BLaER1 treated with 17β-estradiol and CSF1 and Interleukin-3, amounts not matched to agents 10 nM and 100 nM (cell line): ENCODE results near the gene BICDL2.

Experiments used
- H3K27ac ChIP-seq, 11 experiments: shearing (Covaris generic); formaldehyde crosslinking; 2 replicates each; pipeline ENCODE4 v1.8.1; 2022
- H3K27me3 ChIP-seq, 11 experiments: shearing (Covaris generic); formaldehyde crosslinking; 2 replicates each; pipeline ENCODE4 v1.8.1; 2022
- H3K36me3 ChIP-seq, 11 experiments: shearing (Covaris generic); formaldehyde crosslinking; 2 replicates each; pipeline ENCODE4 v1.8.1; 2022
- H3K4me1 ChIP-seq, 10 experiments: shearing (Covaris generic); formaldehyde crosslinking; 2 replicates each; pipeline ENCODE4 v1.8.1; 2022
- H3K4me2 ChIP-seq, 11 experiments: shearing (Covaris generic); formaldehyde crosslinking; 2 replicates each; pipeline ENCODE4 v1.8.1; 2022
- H3K4me3 ChIP-seq, 10 experiments: shearing (Covaris generic); formaldehyde crosslinking; 2 replicates each; pipeline ENCODE4 v1.8.1; 2022
- H3K9ac ChIP-seq, 11 experiments: shearing (Covaris generic); formaldehyde crosslinking; 2 replicates each; pipeline ENCODE4 v1.8.1; 2022
- H3K9me3 ChIP-seq, 11 experiments: shearing (Covaris generic); formaldehyde crosslinking; replicated peaks in 1 of 11; 2 replicates each; pipeline ENCODE4 v1.8.1; 2022
- H4K20me1 ChIP-seq, 11 experiments: shearing (Covaris generic); formaldehyde crosslinking; 2 replicates each; pipeline ENCODE4 v1.8.1; 2022
- Cebpa-rat ChIP-seq, 11 experiments: shearing (Covaris generic); IDR thresholded peaks; 2 replicates each; pipeline ENCODE4 v1.8.1; 2022

The BICDL2 gene

DNA sequence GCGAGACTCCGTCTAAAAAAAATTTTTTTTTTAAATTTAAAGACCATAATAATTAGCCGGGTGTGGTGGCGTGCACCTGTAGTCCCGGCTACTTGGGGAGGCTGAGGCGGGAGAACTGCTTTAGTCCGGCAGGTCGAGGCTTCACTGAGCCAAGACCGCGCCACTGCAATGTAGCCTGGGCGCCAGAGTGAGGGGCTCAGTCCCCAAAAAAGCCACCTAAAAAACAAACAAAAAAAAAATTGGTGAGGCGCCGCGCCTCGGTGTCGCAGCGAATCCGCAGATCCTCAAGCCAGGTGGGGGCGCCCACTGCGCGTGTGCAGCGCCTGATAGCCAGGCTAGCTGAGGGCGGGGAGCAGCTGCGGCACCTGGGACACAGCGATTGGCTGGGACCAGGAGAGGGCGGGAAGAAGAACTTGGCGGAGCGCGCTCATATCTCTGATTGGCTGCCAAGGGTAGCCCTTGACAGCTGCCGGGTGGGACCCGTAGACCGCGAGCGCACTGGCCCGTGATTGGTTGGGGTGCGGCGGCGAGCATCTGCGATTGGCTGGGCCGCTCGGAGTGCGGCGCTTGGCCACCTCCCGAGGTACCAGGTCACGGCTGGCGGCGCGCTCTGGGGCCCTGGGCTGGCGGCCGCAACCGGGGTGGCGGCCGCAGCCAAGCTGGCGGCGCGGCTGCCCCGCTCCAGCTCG is 33.0 kb downstream of the BICDL2 start:
- H3K27ac ChIP-seq: no peak overlapping the region
- peak overlapping the region in 1 of 11 experiments; percentile 44; a peak in 1 of 22 replicates for H3K9ac ChIP-seq
- H3K27me3 ChIP-seq: peaks cover 55 to 98% (median 91%) of the 10 kb centered on the region in 11 experiments
- peaks cover 31 to 48% (median 37%) of the 10 kb centered on the region in 10 experiments for H3K4me1 ChIP-seq
- peak overlapping the region; percentile 79 to 87 (median 84) for H3K4me2 ChIP-seq
- no peak for TF ChIP-seq Cebpa-rat (IDR thresholded peaks at IDR 0.05)
- peak overlapping the region; percentile 49 to 68 (median 57); a peak in 19 of 20 replicates for H3K4me3 ChIP-seq
- no peaks in the 10 kb centered on the region for H3K36me3 ChIP-seq
- H4K20me1 ChIP-seq: peaks cover 0 to 21% (median 0%) of the 10 kb centered on the region in 11 experiments; a peak in 6 of 22 replicates
- no peaks in the 10 kb centered on the region for H3K9me3 ChIP-seq

DNA sequence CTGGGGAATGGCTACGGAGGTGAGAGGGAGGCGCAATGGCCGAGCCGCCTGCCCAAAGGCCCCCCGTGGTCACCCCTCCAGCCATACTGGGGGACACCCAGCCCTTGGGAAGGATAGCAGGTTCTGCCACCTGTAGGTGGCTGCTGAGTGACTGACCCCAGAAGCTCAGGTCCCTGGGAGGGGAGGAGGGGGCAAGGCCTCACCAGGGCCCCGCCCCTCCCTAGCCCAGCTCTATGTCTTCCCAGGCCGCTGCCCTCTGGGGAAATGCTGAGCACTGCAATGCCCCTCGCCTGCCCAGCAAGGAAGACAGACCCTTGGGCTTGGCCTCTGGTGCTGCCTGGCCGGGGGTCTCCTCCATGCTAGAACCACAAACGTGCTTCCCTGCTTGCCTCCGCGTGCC is 35.4 kb downstream of the BICDL2 start:
- H3K36me3 ChIP-seq: no peaks in the 10 kb centered on the region
- H3K9me3 ChIP-seq: no peaks in the 10 kb centered on the region
- peaks cover 71 to 98% (median 97%) of the 10 kb centered on the region in 11 experiments for H3K27me3 ChIP-seq
- H3K27ac ChIP-seq: no peak overlapping the region
- H3K9ac ChIP-seq: no peak overlapping the region
- peaks cover 7 to 23% (median 13%) of the 10 kb centered on the region in 10 experiments; a peak in 17 of 20 replicates for H3K4me1 ChIP-seq
- no peak overlapping the region for H3K4me3 ChIP-seq
- TF ChIP-seq Cebpa-rat (IDR thresholded peaks at IDR 0.05): no peak
- peak overlapping the region in 1 of 11 experiments; percentile 30; a peak in 2 of 22 replicates for H3K4me2 ChIP-seq
- H4K20me1 ChIP-seq: peaks cover 0 to 41% (median 0%) of the 10 kb centered on the region in 11 experiments; a peak in 6 of 22 replicates

DNA sequence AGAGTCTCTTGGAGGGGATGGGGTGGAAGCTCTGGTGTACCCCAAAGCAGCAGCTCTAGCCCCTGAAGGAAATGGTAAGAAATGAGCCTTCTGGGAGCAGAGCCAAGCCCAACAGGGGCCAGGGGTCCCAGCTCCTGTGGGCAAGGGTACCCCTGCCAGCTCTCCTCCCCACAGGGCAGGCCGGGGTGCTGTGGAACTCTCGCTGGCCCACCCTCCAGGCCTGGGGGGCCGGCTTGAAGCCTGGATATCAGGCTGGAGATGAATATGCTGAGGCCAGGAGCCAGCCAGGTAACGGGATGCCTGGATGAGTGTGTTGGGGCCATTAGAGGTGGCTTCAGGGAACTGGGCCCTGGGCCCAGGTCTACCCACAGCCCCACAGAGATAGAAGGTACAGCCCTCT is 36.2 kb downstream of the BICDL2 start:
- H3K27me3 ChIP-seq: peaks cover 66 to 98% (median 97%) of the 10 kb centered on the region in 11 experiments
- no peak for TF ChIP-seq Cebpa-rat (IDR thresholded peaks at IDR 0.05)

DNA sequence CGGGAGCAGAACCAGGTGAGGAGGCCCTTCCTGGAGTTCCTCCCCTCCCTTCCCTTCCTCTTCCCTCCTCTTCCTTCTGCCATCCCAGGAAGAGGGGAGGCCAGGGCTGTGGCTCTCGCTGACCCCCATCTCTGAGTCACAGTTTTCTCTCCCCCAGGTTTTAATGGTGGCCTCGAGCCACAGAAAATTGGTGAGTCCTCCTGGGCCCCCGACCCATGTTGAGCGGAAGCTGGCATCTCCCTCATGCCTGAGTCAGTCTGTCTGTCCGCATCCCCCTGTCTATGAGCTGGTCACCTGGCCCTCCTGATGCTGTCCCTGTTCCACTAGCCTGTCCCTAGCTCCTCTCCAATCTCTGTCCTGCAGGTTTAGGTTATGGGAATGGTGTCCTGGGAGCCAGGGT is 36.8 kb downstream of the BICDL2 start:
- TF ChIP-seq Cebpa-rat (IDR thresholded peaks at IDR 0.05): no peak
- H3K36me3 ChIP-seq: no peaks in the 10 kb centered on the region
- no peaks in the 10 kb centered on the region for H3K9me3 ChIP-seq

More for the DNA sequence above, 36.2 kb downstream of the BICDL2 start:
- Histone ChIP-seq H3K4me3 (no peak overlapping the region), H3K36me3 (no peaks in the 10 kb centered on the region), H3K9me3 (no peaks in the 10 kb centered on the region), H4K20me1 (peaks cover 0 to 43% (median 0%) of the 10 kb centered on the region in 11 experiments; a peak in 5 of 22 replicates), H3K4me1 (peaks cover 0 to 17% (median 5%) of the 10 kb centered on the region in 10 experiments; a peak in 14 of 20 replicates), H3K27ac (no peak overlapping the region), H3K4me2 (no peak overlapping the region), H3K9ac (no peak overlapping the region)

DNA sequence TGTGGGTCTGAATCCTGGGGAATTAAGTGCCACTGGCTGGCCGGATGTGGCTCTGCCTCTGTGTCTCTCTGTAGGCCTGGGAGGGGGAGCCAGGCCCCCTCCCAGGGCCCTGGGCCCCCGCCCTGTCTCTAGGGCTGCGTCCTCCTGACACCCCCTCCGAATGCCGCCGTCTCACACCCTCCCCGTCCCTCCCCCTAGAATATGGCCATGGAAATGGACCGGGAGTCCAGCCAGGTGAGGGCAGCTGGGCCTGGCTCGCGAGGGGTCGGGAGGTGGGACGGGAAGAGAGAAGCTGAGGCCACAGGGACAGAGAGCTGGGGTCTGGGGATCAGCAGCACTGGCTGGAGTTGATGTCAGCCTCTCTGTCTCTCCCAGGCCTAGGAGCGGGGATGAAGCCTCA is 40.4 kb downstream of the BICDL2 start:
- Histone ChIP-seq H3K27me3 (peaks cover 51 to 87% (median 68%) of the 10 kb centered on the region in 11 experiments), H3K27ac (no peak overlapping the region)
- TF ChIP-seq Cebpa-rat (IDR thresholded peaks at IDR 0.05): no peak

More for the DNA sequence above, 36.8 kb downstream of the BICDL2 start:
- no peak overlapping the region for H3K4me3 ChIP-seq
- H3K9ac ChIP-seq: no peak overlapping the region
- H3K27ac ChIP-seq: no peak overlapping the region
- peak overlapping the region in 1 of 11 experiments; percentile 10; a peak in 1 of 22 replicates for H3K4me2 ChIP-seq
- H3K4me1 ChIP-seq: peaks cover 0 to 16% (median 3%) of the 10 kb centered on the region in 10 experiments; a peak in 13 of 20 replicates
- peaks cover 0 to 43% (median 0%) of the 10 kb centered on the region in 11 experiments; a peak in 5 of 22 replicates for H4K20me1 ChIP-seq
- H3K27me3 ChIP-seq: peaks cover 60 to 97% (median 91%) of the 10 kb centered on the region in 11 experiments

DNA sequence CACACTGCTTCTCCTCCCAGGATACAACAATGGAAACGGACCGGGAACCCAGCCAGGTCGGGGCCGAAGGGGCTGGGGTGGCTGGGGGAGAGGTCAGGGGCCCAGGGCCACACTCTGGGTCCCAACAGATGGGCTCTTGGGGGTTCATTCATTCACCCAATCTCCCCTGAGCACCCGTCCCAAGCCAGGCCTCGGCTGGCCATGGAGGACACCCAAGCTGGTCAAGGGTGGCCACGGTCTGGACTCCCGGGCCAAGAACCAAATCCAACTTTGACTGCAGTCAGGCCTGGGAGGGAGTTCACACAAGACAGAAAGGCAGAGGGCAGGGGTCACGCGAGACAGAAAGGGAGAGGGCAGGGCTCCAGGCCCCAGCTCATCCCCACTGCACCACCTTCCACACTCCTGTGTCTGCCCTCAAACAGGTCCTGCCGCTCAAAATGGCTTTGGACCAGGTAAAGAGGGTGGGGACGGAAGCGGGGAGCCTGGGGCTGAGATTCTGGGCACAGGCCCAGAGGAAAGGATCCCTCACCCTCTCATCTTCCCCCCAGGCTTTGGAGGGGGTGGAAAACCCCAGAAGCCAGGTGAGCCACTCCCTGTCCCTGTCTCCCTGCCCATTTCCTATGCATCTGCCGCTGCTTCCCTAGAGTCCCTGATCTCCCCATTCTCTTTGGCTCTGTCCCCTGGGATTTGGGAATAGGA is 44.2 kb downstream of the BICDL2 start:
- Histone ChIP-seq H3K4me2 (no peak overlapping the region), H3K9ac (no peak overlapping the region), H3K36me3 (no peaks in the 10 kb centered on the region), H3K4me1 (peaks cover 0 to under 1% (median 0%) of the 10 kb centered on the region in 10 experiments; a peak in 1 of 20 replicates), H3K27me3 (peaks cover 28 to 79% (median 50%) of the 10 kb centered on the region in 11 experiments), H3K27ac (no peak overlapping the region), H4K20me1 (peaks cover 0 to 29% (median 0%) of the 10 kb centered on the region in 11 experiments; a peak in 4 of 22 replicates), H3K9me3 (no peaks in the 10 kb centered on the region), H3K4me3 (no peak overlapping the region)
- no peak for TF ChIP-seq Cebpa-rat (IDR thresholded peaks at IDR 0.05)

More for the DNA sequence above, 40.4 kb downstream of the BICDL2 start:
- no peaks in the 10 kb centered on the region for H3K9me3 ChIP-seq
- peaks cover 0 to 2% (median 0%) of the 10 kb centered on the region in 10 experiments; a peak in 2 of 20 replicates for H3K4me1 ChIP-seq
- no peak overlapping the region for H3K9ac ChIP-seq
- no peak overlapping the region for H3K4me3 ChIP-seq
- no peaks in the 10 kb centered on the region for H3K36me3 ChIP-seq
- H3K4me2 ChIP-seq: no peak overlapping the region
- peaks cover 0 to 43% (median 0%) of the 10 kb centered on the region in 11 experiments; a peak in 5 of 22 replicates for H4K20me1 ChIP-seq

DNA sequence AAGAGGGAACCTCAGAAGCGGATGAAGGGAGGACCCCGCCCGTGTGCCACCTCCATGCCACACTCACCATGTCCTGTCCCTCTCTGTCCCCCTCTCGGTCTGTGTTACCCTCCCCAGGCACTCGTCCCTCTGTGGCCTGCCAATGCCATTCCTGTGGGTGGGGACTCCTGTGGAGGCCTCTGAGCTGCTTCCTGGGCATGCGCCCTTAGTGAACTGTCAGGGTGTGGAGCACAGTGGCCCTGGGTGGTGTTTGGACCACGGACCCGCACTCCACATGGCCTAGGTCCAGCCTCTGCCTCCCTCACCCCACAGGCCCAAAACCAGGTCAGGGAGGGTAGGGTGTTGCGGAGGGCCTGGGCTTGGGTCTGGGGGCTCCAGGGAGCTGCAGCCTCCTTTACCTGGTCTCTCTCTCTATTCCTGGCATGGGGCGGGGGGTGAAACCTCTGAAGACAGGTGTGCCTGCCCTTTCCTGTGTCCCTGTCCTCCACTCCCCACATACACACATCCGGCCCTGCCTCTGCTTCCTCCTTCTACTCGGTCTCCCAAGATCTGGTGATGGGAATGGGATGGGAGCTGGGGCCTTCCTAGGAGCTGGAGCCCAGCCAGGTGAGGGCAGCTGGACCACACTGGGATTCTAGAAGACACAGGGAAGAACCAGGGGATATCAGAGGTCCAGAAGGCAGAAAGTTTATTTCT is 45.0 kb downstream of the BICDL2 start:
- no peak overlapping the region for H3K9ac ChIP-seq
- H3K9me3 ChIP-seq: no peaks in the 10 kb centered on the region
- no peak for TF ChIP-seq Cebpa-rat (IDR thresholded peaks at IDR 0.05)
- H3K27me3 ChIP-seq: peaks cover 20 to 71% (median 42%) of the 10 kb centered on the region in 11 experiments
- no peak overlapping the region for H3K27ac ChIP-seq
- H4K20me1 ChIP-seq: peaks cover 0 to 20% (median 0%) of the 10 kb centered on the region in 11 experiments; a peak in 4 of 22 replicates
- H3K4me3 ChIP-seq: no peak overlapping the region
- no peaks in the 10 kb centered on the region for H3K36me3 ChIP-seq
- H3K4me2 ChIP-seq: no peak overlapping the region
- H3K4me1 ChIP-seq: peaks cover 0 to 9% (median under 1%) of the 10 kb centered on the region in 10 experiments; a peak in 7 of 20 replicates

DNA sequence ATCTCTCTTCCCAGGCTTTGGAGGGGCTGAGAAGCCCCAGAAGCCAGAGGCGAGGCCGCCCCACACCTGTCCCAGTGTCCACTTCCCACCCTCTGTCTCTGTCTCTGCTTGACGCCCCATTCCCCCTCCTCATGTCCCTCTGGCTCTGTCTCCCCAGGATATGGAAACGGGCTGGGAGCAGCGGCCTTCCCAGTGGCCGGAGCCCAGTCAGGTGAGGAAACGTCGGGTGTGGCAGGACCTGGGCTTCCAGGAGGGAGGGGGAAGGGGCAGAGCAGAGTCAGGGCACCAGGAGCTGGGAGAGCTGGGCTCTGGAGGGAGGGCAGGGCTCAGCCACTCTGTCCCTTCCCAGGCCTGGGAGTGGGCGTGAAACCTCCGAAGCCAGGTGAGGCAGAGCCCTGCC is 45.9 kb downstream of the BICDL2 start:
- Histone ChIP-seq H3K9ac (no peak overlapping the region), H4K20me1 (peaks cover 0 to 14% (median 0%) of the 10 kb centered on the region in 11 experiments; a peak in 3 of 22 replicates), H3K4me3 (no peak overlapping the region), H3K27me3 (peaks cover 13 to 63% (median 34%) of the 10 kb centered on the region in 11 experiments; a peak in 21 of 22 replicates), H3K9me3 (no peaks in the 10 kb centered on the region), H3K27ac (no peak overlapping the region), H3K4me1 (peaks cover 0 to 15% (median 3%) of the 10 kb centered on the region in 10 experiments; a peak in 7 of 20 replicates), H3K36me3 (no peaks in the 10 kb centered on the region), H3K4me2 (no peak overlapping the region)
- no peak for TF ChIP-seq Cebpa-rat (IDR thresholded peaks at IDR 0.05)
